Caco-2 (cell line): Measurements from ENCODE around the gene EMC9. TPM values are rescaled to one million over a fixed set of nuclear protein-coding genes. Genes with fewer than 3 reads are reported as not detected.
"Not testable (repeated sequence)": the region's sequence is repeated elsewhere in the genome, so short reads cannot be mapped to it uniquely, and the experiment has no call there.

Source experiments
- BruUV-seq: library from RNA; stranded (reverse); fragments of 400-500 nt; replicated peaks from 2 replicates; lab custom pipeline; 2021; lab: Mats Ljungman, UMichigan
- CTCF ChIA-PET: fragments of 300-600 bp; sonication (Branson Sonifier 250); formaldehyde crosslinking; loops from one replicate; lab custom pipeline; 2022; ENCODE audit warnings: antibody characterized with exemption; lab: Charles Lee
- POLR2A ChIA-PET: fragments of 300-600 bp; sonication (Branson Sonifier 250); formaldehyde crosslinking; loops from one replicate; lab custom pipeline; 2022; ENCODE audit warnings: antibody characterized with exemption; lab: Charles Lee
- DNase-seq, 2 experiments: peaks; one replicate each; pipeline versions ENCODE4 v3.0.0 to v3.0.0-alpha.2; 2020 to 2022
- H3K27me3 ChIP-seq: replicated peaks from 2 replicates; pipeline ENCODE4 v1.6.0; 2011; ENCODE audit warnings: low read length; ENCODE audit not compliant: control insufficient read depth, insufficient read depth
- H3K36me3 ChIP-seq: 2 replicates; pipeline ENCODE4 v1.5.1; 2011; ENCODE audit warnings: low read length; ENCODE audit not compliant: control insufficient read depth, insufficient read depth
- H3K4me1 ChIP-seq: fragments of 250-450 bp; sonication (Bioruptor Pico); 2 replicates; pipeline ENCODE4 v1.5.1; 2020; ENCODE audit warnings: mild to moderate bottlenecking
- H3K4me3 ChIP-seq: 2 replicates; pipeline ENCODE4 v1.5.1; 2011; ENCODE audit warnings: low read depth, mild to moderate bottlenecking, control low read depth, low read length
- H3K9me3 ChIP-seq: fragments of 250-450 bp; sonication (Bioruptor Pico); 2 replicates; pipeline ENCODE4 v1.5.1; 2020; ENCODE audit warnings: mild to moderate bottlenecking, moderate library complexity
- H3K27ac Mint-ChIP-seq: one replicate; pipeline ENCODE4 v1.8.0; 2022; ENCODE audit warnings: mixed read lengths; ENCODE audit not compliant: unreplicated experiment
- H3K27me3 Mint-ChIP-seq: one replicate; pipeline ENCODE4 v1.8.0; 2022; ENCODE audit warnings: mixed read lengths; ENCODE audit not compliant: insufficient read depth, unreplicated experiment
- H3K36me3 Mint-ChIP-seq: one replicate; pipeline ENCODE4 v1.8.0; 2022; ENCODE audit warnings: mild to moderate bottlenecking, mixed read lengths; ENCODE audit not compliant: insufficient read depth, unreplicated experiment
- H3K4me1 Mint-ChIP-seq: one replicate; pipeline ENCODE4 v1.8.0; 2022; ENCODE audit warnings: low read depth, mixed read lengths; ENCODE audit not compliant: unreplicated experiment
- H3K4me3 Mint-ChIP-seq: one replicate; pipeline ENCODE4 v1.8.0; 2022; ENCODE audit warnings: mild to moderate bottlenecking, moderate library complexity, mixed read lengths; ENCODE audit not compliant: unreplicated experiment
- H3K9me3 Mint-ChIP-seq: one replicate; pipeline ENCODE4 v1.8.0; 2022; ENCODE audit warnings: mixed read lengths; ENCODE audit not compliant: unreplicated experiment
- intact Hi-C: fragments of 100-400 bp; cut with micrococcal nuclease; formaldehyde crosslinking; loops from one replicate; pipeline ENCODE4 v1.10.0; 2022; ENCODE audit not compliant: unreplicated experiment
- total RNA-seq: library from RNA; stranded (reverse); gene quantifications from 2 replicates; pipeline ENCODE4 v1.2.3, GENCODE V29; 2022
- TF ChIP-seq, protein P1 (sequence below), 2 experiments: fragments of 200-600 bp in 1 of 2; IDR thresholded peaks; 1 replicate in 1 of 2; 2 replicates in 1 of 2; pipeline versions ENCODE4 v1.5.1 to v1.8.0; 2011 to 2022; ENCODE audit warnings: antibody characterized with exemption in 1 of 2, control low read depth in 1 of 2, inconsistent platforms in 1 of 2, low read depth in 1 of 2, low read length in 1 of 2, mild to moderate bottlenecking in 1 of 2, moderate library complexity in 1 of 2; ENCODE audit not compliant: insufficient read depth in 1 of 2, severe bottlenecking in 1 of 2, unreplicated experiment in 1 of 2

EMC9 gene
- total RNA-seq, 1 experiment from 2014 or later: 31.1 TPM

DNA sequence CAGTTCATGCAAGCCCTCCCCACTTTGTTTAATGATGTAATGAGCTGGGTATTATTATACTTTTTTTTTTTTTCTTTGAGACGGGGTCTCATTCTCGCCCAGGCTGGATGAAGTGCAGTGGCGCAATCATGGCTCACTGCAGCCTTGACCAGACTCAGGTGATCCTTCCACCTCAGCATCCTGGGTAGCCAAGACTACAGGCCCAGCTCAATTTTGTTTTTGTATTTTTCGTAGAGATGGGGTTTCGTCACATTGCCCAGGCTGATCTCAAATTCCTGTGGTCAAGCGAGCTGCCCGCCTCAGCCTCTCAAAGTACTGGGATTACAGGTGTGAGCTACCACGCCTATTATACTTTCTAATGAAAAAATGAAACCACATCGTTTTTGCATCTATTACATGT lies 31.3 kb downstream of the EMC9 start:
- ChIA-PET CTCF (interaction anchor here (0.7 to 6.7 kb wide), 6 partner anchors 17 to 53 kb away, joined by 3 to 155 read pairs (median 13); partner anchors contain the start of genes IRF9, PCK2 and PSME2), POLR2A (interaction anchor here (1.1 kb wide), 1 partner anchor 52 kb away, joined by 3 read pairs; no protein-coding TSS in a partner anchor)
- no peak for DNase-seq
- no peaks in the 10 kb centered on the region for H3K9me3 Mint-ChIP-seq
- Histone ChIP-seq H3K4me3 (no peak overlapping the region), H3K27me3 (no peaks in the 10 kb centered on the region), H3K36me3 (no peaks in the 10 kb centered on the region), H3K4me1 (peaks cover 8% of the 10 kb centered on the region; the same call in 1 of the 2 replicates), H3K9me3 (peaks cover 4% of the 10 kb centered on the region)
- BruUV-seq: no TSS peak
- H3K4me1 Mint-ChIP-seq: peaks cover under 1% of the 10 kb centered on the region
- intact Hi-C loops: no loop called here
- no peak overlapping the region for H3K4me3 Mint-ChIP-seq
- H3K27me3 Mint-ChIP-seq: no peaks in the 10 kb centered on the region
- TF ChIP-seq, protein P1, sequence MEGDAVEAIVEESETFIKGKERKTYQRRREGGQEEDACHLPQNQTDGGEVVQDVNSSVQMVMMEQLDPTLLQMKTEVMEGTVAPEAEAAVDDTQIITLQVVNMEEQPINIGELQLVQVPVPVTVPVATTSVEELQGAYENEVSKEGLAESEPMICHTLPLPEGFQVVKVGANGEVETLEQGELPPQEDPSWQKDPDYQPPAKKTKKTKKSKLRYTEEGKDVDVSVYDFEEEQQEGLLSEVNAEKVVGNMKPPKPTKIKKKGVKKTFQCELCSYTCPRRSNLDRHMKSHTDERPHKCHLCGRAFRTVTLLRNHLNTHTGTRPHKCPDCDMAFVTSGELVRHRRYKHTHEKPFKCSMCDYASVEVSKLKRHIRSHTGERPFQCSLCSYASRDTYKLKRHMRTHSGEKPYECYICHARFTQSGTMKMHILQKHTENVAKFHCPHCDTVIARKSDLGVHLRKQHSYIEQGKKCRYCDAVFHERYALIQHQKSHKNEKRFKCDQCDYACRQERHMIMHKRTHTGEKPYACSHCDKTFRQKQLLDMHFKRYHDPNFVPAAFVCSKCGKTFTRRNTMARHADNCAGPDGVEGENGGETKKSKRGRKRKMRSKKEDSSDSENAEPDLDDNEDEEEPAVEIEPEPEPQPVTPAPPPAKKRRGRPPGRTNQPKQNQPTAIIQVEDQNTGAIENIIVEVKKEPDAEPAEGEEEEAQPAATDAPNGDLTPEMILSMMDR (IDR thresholded peaks at IDR 0.05; ENCODE audit: insufficient read depth in 1 of 2, low read depth in 1 of 2, low read length in 1 of 2, severe bottlenecking in 1 of 2, unreplicated experiment in 1 of 2): no peak
- H3K36me3 Mint-ChIP-seq: peaks cover 9% of the 10 kb centered on the region
- H3K27ac Mint-ChIP-seq: no peak overlapping the region

DNA sequence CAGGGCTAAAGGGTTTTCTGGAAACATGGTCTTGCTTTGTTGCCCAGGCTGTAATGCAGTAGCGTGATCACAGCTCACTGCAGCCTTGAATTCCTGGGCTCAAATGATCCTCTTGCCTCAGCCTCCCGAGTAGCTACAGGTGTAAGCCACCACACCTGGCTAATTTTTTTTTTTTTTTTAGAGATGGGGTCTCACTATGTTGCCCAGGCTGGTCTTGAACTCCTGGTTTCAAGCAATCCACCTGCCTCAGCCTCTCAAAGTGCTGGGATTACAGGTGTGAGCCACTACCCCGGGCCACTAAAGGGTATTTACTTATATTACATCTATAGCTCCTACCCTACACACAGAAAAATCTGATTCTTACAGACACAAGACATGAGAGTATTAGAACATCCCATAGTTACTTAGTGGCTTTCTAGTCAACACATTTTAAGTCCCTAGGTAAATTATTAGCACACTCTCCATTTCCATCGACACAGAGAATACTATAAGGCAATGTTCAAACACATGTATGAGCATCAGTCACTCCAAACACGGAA lies 33.0 kb downstream of the EMC9 start:
- Histone ChIP-seq H3K4me3 (no peak overlapping the region), H3K9me3 (peaks cover 9% of the 10 kb centered on the region), H3K4me1 (peaks cover 8% of the 10 kb centered on the region; the same call in 1 of the 2 replicates), H3K27me3 (no peaks in the 10 kb centered on the region), H3K36me3 (no peaks in the 10 kb centered on the region)
- H3K27ac Mint-ChIP-seq: no peak overlapping the region
- no peaks in the 10 kb centered on the region for H3K27me3 Mint-ChIP-seq
- CTCF ChIA-PET: interaction anchor here (0.6 to 6.7 kb wide), 15 partner anchors 12 to 56 kb away, joined by 3 to 155 read pairs (median 8); partner anchors contain the start of genes CARMIL3, EMC9, IRF9 and PCK2
- BruUV-seq: no TSS peak
- intact Hi-C loops: loop anchor here (1.0 kb wide), 1 partner anchor 94 kb away; no protein-coding TSS in a partner anchor
- H3K4me3 Mint-ChIP-seq: no peak overlapping the region
- H3K9me3 Mint-ChIP-seq: no peaks in the 10 kb centered on the region
- peaks cover 11% of the 10 kb centered on the region for H3K36me3 Mint-ChIP-seq
- POLR2A ChIA-PET: interaction anchor here (0.9 to 2.4 kb wide), 4 partner anchors 13 to 50 kb away, joined by 3 to 19 read pairs (median 4); partner anchors contain the start of genes PCK2 and RNF31
- no peaks in the 10 kb centered on the region for H3K4me1 Mint-ChIP-seq
- DNase-seq: no peak
- TF ChIP-seq, protein P1 (IDR thresholded peaks at IDR 0.05; ENCODE audit: insufficient read depth in 1 of 2, low read depth in 1 of 2, low read length in 1 of 2, severe bottlenecking in 1 of 2, unreplicated experiment in 1 of 2): no peak

DNA sequence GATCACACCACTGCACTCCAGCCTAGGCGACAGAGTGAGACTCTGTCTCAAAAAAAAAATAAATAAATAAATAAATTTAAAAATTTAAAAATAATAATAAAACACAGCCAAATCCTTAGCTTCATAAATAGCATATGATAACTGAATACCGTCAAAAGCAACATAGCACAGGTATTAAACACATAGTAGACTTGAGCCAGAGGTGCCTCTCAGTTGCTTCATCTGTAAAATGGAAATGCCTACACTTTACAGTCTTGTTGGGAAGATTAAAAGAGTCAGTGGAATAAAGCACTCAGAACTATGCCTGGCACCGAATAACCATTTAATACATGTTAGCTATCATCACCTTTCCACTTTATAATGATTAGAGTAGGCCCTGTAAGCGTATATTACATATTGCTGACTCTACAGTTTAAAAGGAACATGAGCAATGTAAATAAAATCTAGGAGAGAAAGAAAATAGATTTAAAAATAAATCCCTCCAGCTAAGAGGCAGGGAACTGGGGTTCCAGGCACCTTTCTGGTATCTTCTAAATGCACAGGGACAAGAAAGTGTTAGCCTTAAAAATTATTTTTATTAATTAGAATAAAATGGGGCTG lies 34.6 kb downstream of the EMC9 start:
- Mint-ChIP-seq H3K4me1 (no peaks in the 10 kb centered on the region), H3K27ac (no peak overlapping the region), H3K27me3 (no peaks in the 10 kb centered on the region), H3K9me3 (no peaks in the 10 kb centered on the region), H3K36me3 (peaks cover 23% of the 10 kb centered on the region), H3K4me3 (no peak overlapping the region)
- Histone ChIP-seq H3K27me3 (no peaks in the 10 kb centered on the region), H3K9me3 (peaks cover 9% of the 10 kb centered on the region), H3K4me3 (no peak overlapping the region), H3K36me3 (no peaks in the 10 kb centered on the region), H3K4me1 (peaks cover 8% of the 10 kb centered on the region; the same call in 1 of the 2 replicates)
- CTCF ChIA-PET: interaction anchor here (1.4 to 6.7 kb wide), 3 partner anchors 8 to 50 kb away, joined by 3 to 155 read pairs (median 9); partner anchors contain the start of genes DCAF11, NRL and PCK2
- TF ChIP-seq, protein P1 (IDR thresholded peaks at IDR 0.05; ENCODE audit: insufficient read depth in 1 of 2, low read depth in 1 of 2, low read length in 1 of 2, severe bottlenecking in 1 of 2, unreplicated experiment in 1 of 2): no peak
- intact Hi-C loops: no loop called here
- BruUV-seq: no TSS peak
- POLR2A ChIA-PET: interaction anchor here (0.6 to 1.0 kb wide), 2 partner anchors 13 to 18 kb away, joined by 4 to 7 read pairs; partner anchors contain the start of gene PCK2
- no peak for DNase-seq

DNA sequence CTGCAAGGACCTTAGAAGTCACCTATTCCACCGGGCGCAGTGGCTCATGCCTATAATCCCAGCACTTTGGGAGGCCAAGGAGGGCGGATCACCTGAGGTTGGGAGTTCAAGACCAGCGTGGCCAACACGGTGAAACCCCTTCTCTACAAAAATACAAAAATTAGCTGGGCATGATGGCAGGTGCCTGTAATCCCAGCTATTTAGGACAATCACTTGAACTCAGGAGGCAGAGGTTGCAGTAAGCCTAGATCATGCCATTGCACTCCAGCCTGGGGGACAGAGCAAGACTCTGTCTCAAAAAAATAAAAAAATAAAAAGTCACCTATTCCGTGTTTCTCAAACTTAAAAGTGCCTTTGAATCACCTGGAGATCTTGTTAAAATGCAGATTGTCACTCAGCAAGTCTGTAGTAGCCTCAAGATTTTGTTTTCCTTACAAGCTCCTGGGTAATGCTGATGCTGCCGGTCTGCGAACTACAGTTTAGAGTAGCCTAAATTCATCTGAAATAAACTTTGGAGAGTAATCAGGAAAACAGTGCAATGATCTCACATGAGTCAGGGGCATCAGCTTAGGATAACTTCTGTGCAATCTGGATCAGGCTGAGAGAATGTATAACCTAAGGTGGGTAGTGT lies 35.7 kb downstream of the EMC9 start:
- H3K4me3 Mint-ChIP-seq, H3K27ac Mint-ChIP-seq, H3K4me1 ChIP-seq, H3K27me3 ChIP-seq, H3K4me1 Mint-ChIP-seq, DNase-seq, H3K4me3 ChIP-seq, intact Hi-C loops, H3K9me3 ChIP-seq, H3K27me3 Mint-ChIP-seq, BruUV-seq, H3K9me3 Mint-ChIP-seq, H3K36me3 ChIP-seq: not testable (repeated sequence)
- ChIA-PET POLR2A (interaction anchor here (1.5 kb wide), 1 partner anchor 12 kb away, joined by 13 read pairs; the partner anchor contains the start of gene PCK2), CTCF (interaction anchor here (1.0 to 6.7 kb wide), 4 partner anchors 9 to 48 kb away, joined by 3 to 155 read pairs (median 6); partner anchors contain the start of genes DCAF11, NRL and PCK2)
- H3K36me3 Mint-ChIP-seq: peaks cover 24% of the 10 kb centered on the region
